NK-92 (cell line): Measurements from ENCODE around the gene KIF6.

Source experiments
- DNase-seq: peaks from one replicate; lab custom pipeline; 2025; ENCODE audit not compliant: unreplicated experiment; lab: John Stamatoyannopoulos, UW

KIF6 gene

GRCh38 chr6:39357998-39358686 lies 367.1 kb downstream of the KIF6 start:
- no peak for DNase-seq

- DNase-seq = no peak
These were observed 371.4 kb downstream of the KIF6 start for GRCh38 chr6:39353698-39354315.

- DNase-seq = no peak
These were observed 374.3 kb downstream of the KIF6 start for GRCh38 chr6:39350723-39351505.

- DNase-seq = no peak
These were observed 376.5 kb downstream of the KIF6 start for GRCh38 chr6:39348740-39349139.

- no peak for DNase-seq
These were observed 377.2 kb downstream of the KIF6 start for GRCh38 chr6:39347906-39348585.

GRCh38 chr6:39347206-39347605 lies 378.0 kb downstream of the KIF6 start:
- no peak for DNase-seq

- DNase-seq = no peak
These were observed 380.4 kb downstream of the KIF6 start for GRCh38 chr6:39344821-39345280.

GRCh38 chr6:39343396-39343870 lies 381.8 kb downstream of the KIF6 start:
- no peak for DNase-seq

- DNase-seq = no peak
These were observed 382.4 kb downstream of the KIF6 start for GRCh38 chr6:39342692-39343395.

GRCh38 chr6:39341937-39342336 lies 383.3 kb downstream of the KIF6 start:
- DNase-seq = no peak

- DNase-seq = no peak
These were observed 383.9 kb downstream of the KIF6 start for GRCh38 chr6:39341352-39341751.

- DNase-seq = no peak
These were observed 385.2 kb downstream of the KIF6 start for GRCh38 chr6:39339868-39340550.

GRCh38 chr6:39339096-39339867 lies 385.9 kb downstream of the KIF6 start:
- no peak for DNase-seq

- DNase-seq = no peak
These were observed 386.8 kb downstream of the KIF6 start for GRCh38 chr6:39338397-39338796.

- no peak for DNase-seq
These were observed 389.2 kb downstream of the KIF6 start for GRCh38 chr6:39335780-39336545.

GRCh38 chr6:39333644-39334438 lies 391.4 kb downstream of the KIF6 start:
- DNase-seq = no peak

- no peak for DNase-seq
These were observed 394.7 kb downstream of the KIF6 start for GRCh38 chr6:39330476-39330875.

GRCh38 chr6:39330057-39330456 lies 395.2 kb downstream of the KIF6 start:
- DNase-seq = no peak
